ENCODE results near the gene CLEC2L.

GRCh38 chr7:139476891-139477290 lies 46.6 kb upstream of the CLEC2L start:
- TF ChIP-seq CTCF (IDR thresholded peaks at IDR 0.05; ENCODE audit: low read depth, low read length, poor library complexity, severe bottlenecking) = no peak
- TF ChIP-seq EZH2phosphoT487 (IDR thresholded peaks at IDR 0.05; ENCODE audit: borderline replicate concordance, low read length) = no peak

All from DOHH2 (cell line).